Activated CD4-positive, alpha-beta T cell treated with anti-CD3 and anti-CD28 coated beads, Interleukin-2, Interleukin-6, amounts not matched to agents 100 ng/mL and 50 ng/mL, durations not matched to agents 16 hours and 8 hours (primary cell): ENCODE results near the gene ALS2.

ENCODE experiments used
- DNase-seq: peaks from one replicate; pipeline ENCODE4 v3.0.0-alpha.2; 2020

Gene ALS2

GRCh38 chr2:201751566-201751965 lies 29.2 kb downstream of the ALS2 start:
- no peak for DNase-seq

GRCh38 chr2:201746551-201746950 lies 34.2 kb downstream of the ALS2 start:
- DNase-seq = no peak

- no peak for DNase-seq
These were observed 45.2 kb downstream of the ALS2 start for GRCh38 chr2:201735486-201735885.

GRCh38 chr2:201734111-201734510 lies 46.6 kb downstream of the ALS2 start:
- no peak for DNase-seq

- DNase-seq = no peak
These were observed 47.2 kb downstream of the ALS2 start for GRCh38 chr2:201733544-201733943.

GRCh38 chr2:201730651-201731285 lies 50.0 kb downstream of the ALS2 start:
- peak; percentile 44 for DNase-seq

- DNase-seq = no peak
These were observed 65.3 kb downstream of the ALS2 start for GRCh38 chr2:201715459-201715858.

GRCh38 chr2:201712726-201713125 lies 68.0 kb downstream of the ALS2 start:
- DNase-seq = no peak

GRCh38 chr2:201709747-201710146 lies 71.0 kb downstream of the ALS2 start:
- no peak for DNase-seq

- no peak for DNase-seq
These were observed 71.7 kb downstream of the ALS2 start for GRCh38 chr2:201709049-201709448.

GRCh38 chr2:201707753-201708152 lies 73.0 kb downstream of the ALS2 start:
- DNase-seq = no peak

GRCh38 chr2:201707142-201707541 lies 73.6 kb downstream of the ALS2 start:
- no peak for DNase-seq

GRCh38 chr2:201704536-201704935 lies 76.2 kb downstream of the ALS2 start:
- no peak for DNase-seq

- no peak for DNase-seq
These were observed 79.1 kb downstream of the ALS2 start for GRCh38 chr2:201701646-201702045.

- no peak for DNase-seq
These were observed 81.3 kb downstream of the ALS2 start for GRCh38 chr2:201699416-201699815.

GRCh38 chr2:201698588-201699226 lies 82.0 kb downstream of the ALS2 start, which contains the start of gene MPP4:
TSS of gene MPP4 (minus strand) at chr2:201698644. CDS start at chr2:201693954, 4,690 bp downstream.
- DNase-seq = no peak

GRCh38 chr2:201697899-201698298 lies 82.8 kb downstream of the ALS2 start:
- no peak for DNase-seq

- peak; percentile 11 for DNase-seq
These were observed 84.5 kb downstream of the ALS2 start for GRCh38 chr2:201696151-201696659.

GRCh38 chr2:201685156-201685555 lies 95.6 kb downstream of the ALS2 start:
- DNase-seq = no peak

GRCh38 chr2:201680743-201681142 lies 100.0 kb downstream of the ALS2 start:
- peak; percentile 17 for DNase-seq

GRCh38 chr2:201678401-201678800 lies 102.3 kb downstream of the ALS2 start:
- DNase-seq = no peak

GRCh38 chr2:201675454-201675853 lies 105.3 kb downstream of the ALS2 start:
- DNase-seq = no peak

GRCh38 chr2:201674794-201675193 lies 105.9 kb downstream of the ALS2 start:
- DNase-seq = no peak

- no peak for DNase-seq
These were observed 106.4 kb downstream of the ALS2 start for GRCh38 chr2:201674298-201674697.

- no peak for DNase-seq
These were observed 107.2 kb downstream of the ALS2 start for GRCh38 chr2:201673546-201673945.
